ENCODE measurements around the gene NEUROD4.

The NEUROD4 gene

DNA sequence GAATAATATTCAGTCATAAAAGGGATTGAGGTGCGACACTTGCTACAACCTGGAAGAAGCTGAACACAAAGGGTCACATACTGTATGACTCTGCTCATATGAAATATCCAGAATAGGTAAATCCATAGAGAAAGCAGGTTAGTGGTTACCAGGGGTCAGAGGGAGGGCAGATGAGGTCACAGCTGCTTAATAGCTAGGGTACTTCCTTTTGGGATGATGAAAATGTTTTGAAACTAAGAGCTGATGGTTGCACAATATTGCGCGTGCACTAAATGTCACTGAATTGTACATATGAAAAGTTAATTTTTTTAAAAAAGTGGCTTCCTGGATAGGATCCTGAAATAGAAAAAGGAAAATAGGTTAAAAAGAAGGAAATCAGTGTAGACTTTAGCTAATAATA lies 23.8 kb downstream of the NEUROD4 start:
- TF ChIP-seq, protein P1, sequence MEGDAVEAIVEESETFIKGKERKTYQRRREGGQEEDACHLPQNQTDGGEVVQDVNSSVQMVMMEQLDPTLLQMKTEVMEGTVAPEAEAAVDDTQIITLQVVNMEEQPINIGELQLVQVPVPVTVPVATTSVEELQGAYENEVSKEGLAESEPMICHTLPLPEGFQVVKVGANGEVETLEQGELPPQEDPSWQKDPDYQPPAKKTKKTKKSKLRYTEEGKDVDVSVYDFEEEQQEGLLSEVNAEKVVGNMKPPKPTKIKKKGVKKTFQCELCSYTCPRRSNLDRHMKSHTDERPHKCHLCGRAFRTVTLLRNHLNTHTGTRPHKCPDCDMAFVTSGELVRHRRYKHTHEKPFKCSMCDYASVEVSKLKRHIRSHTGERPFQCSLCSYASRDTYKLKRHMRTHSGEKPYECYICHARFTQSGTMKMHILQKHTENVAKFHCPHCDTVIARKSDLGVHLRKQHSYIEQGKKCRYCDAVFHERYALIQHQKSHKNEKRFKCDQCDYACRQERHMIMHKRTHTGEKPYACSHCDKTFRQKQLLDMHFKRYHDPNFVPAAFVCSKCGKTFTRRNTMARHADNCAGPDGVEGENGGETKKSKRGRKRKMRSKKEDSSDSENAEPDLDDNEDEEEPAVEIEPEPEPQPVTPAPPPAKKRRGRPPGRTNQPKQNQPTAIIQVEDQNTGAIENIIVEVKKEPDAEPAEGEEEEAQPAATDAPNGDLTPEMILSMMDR (IDR thresholded peaks at IDR 0.05; ENCODE audit: insufficient read depth, low read length), result no peak
- TF ChIP-seq POLR2AphosphoS5 (IDR thresholded peaks at IDR 0.05; ENCODE audit: low read depth) (0 out of 2 replicates have a peak, but pooled peaks have one; percentile 41), GABPA (IDR thresholded peaks at IDR 0.05; ENCODE audit: low read depth) (no peak), SPI1 (IDR thresholded peaks at IDR 0.05; ENCODE audit: borderline replicate concordance, low read depth) (peak; percentile 16; the same call in 1 of the 2 replicates)
- TF ChIP-seq, protein P2, sequence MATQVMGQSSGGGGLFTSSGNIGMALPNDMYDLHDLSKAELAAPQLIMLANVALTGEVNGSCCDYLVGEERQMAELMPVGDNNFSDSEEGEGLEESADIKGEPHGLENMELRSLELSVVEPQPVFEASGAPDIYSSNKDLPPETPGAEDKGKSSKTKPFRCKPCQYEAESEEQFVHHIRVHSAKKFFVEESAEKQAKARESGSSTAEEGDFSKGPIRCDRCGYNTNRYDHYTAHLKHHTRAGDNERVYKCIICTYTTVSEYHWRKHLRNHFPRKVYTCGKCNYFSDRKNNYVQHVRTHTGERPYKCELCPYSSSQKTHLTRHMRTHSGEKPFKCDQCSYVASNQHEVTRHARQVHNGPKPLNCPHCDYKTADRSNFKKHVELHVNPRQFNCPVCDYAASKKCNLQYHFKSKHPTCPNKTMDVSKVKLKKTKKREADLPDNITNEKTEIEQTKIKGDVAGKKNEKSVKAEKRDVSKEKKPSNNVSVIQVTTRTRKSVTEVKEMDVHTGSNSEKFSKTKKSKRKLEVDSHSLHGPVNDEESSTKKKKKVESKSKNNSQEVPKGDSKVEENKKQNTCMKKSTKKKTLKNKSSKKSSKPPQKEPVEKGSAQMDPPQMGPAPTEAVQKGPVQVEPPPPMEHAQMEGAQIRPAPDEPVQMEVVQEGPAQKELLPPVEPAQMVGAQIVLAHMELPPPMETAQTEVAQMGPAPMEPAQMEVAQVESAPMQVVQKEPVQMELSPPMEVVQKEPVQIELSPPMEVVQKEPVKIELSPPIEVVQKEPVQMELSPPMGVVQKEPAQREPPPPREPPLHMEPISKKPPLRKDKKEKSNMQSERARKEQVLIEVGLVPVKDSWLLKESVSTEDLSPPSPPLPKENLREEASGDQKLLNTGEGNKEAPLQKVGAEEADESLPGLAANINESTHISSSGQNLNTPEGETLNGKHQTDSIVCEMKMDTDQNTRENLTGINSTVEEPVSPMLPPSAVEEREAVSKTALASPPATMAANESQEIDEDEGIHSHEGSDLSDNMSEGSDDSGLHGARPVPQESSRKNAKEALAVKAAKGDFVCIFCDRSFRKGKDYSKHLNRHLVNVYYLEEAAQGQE (IDR thresholded peaks at IDR 0.05; ENCODE audit: insufficient replicate concordance, low read depth), result no peak
- DNase-seq (ENCODE audit: low read depth in 1 of 2, low spot score in 1 of 2), result peak; percentile 74 to 79
- H3K27me3 ChIP-seq (ENCODE audit: insufficient read depth, poor library complexity, severe bottlenecking), result no peaks in the 10 kb centered on the region

DNA sequence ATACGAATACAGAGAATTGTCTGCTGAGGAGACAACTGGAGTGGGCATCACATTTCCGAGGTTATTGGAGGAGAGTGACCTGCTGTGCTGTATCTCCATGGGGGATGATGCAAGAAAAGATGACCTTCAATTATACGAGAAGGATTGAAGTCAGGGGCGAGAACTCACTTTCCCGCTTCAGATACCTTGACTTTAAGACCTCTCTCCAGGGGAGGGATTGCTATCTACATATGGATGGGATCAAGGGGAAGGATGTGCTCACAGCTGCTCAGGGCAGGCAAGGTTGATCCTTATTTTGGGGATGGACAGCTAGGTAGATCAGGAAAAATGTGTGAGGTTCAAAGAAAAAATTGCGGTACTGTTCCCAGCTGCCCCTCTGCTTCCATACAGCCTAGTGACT lies 24.4 kb downstream of the NEUROD4 start:
- no peak for DNase-seq (ENCODE audit: low read depth in 1 of 2, low spot score in 1 of 2)
- Histone ChIP-seq H3K27me3 (ENCODE audit: insufficient read depth, poor library complexity, severe bottlenecking) (no peaks in the 10 kb centered on the region), H3K27ac (replicated peaks) (no peak overlapping the region; the same call in 1 of the 2 replicates), H3K4me3 (replicated peaks; ENCODE audit: insufficient read depth, low read length) (no peak overlapping the region)
- TF ChIP-seq POLR2AphosphoS5 (IDR thresholded peaks at IDR 0.05; ENCODE audit: low read depth), result no peak
- TF ChIP-seq GABPA (IDR thresholded peaks at IDR 0.05; ENCODE audit: low read depth), result no peak
- TF ChIP-seq, protein P2 (IDR thresholded peaks at IDR 0.05; ENCODE audit: insufficient replicate concordance, low read depth), result no peak
- TF ChIP-seq, protein P1 (IDR thresholded peaks at IDR 0.05; ENCODE audit: insufficient read depth, low read length), result no peak
- no peak for TF ChIP-seq SPI1 (IDR thresholded peaks at IDR 0.05; ENCODE audit: borderline replicate concordance, low read depth)

More for the DNA sequence above, 23.8 kb downstream of the NEUROD4 start:
- H3K27ac ChIP-seq (replicated peaks), result no peak overlapping the region; the same call in 1 of the 2 replicates
- no peak overlapping the region for H3K4me3 ChIP-seq (replicated peaks; ENCODE audit: insufficient read depth, low read length)

DNA sequence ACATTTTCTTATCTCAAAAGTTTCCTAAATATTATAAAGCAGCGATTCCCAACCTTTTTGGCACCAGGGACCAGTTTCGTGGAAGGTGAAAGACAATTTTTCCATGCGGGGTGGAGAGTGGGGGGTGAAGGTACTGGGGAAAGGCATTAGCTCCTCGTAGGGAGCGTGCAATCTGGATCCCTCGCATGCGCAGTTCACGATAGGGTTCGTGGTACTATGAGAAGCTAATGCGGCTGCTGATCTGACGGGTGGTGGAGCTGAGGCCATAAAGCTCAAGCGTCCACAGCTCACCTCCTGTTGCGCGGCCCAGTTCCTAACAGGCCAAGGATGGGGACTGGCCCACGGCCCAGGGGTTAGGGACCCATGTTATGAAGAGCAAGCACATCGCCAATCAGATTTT lies 29.9 kb downstream of the NEUROD4 start:
- TF ChIP-seq GABPA (IDR thresholded peaks at IDR 0.05; ENCODE audit: low read depth), result no peak
- no peak for TF ChIP-seq SPI1 (IDR thresholded peaks at IDR 0.05; ENCODE audit: borderline replicate concordance, low read depth)
- TF ChIP-seq, protein P2 (IDR thresholded peaks at IDR 0.05; ENCODE audit: insufficient replicate concordance, low read depth), result no peak
- TF ChIP-seq POLR2AphosphoS5 (IDR thresholded peaks at IDR 0.05; ENCODE audit: low read depth), result no peak
- TF ChIP-seq, protein P1 (IDR thresholded peaks at IDR 0.05; ENCODE audit: insufficient read depth, low read length), result no peak
- H3K27me3 ChIP-seq (ENCODE audit: insufficient read depth, poor library complexity, severe bottlenecking), result no peaks in the 10 kb centered on the region

More for the DNA sequence above, 29.9 kb downstream of the NEUROD4 start:
- H3K4me3 ChIP-seq (replicated peaks; ENCODE audit: insufficient read depth, low read length), result no peak overlapping the region
- no peak for DNase-seq (ENCODE audit: low read depth in 1 of 2, low spot score in 1 of 2)
- H3K27ac ChIP-seq (replicated peaks), result no peak overlapping the region

Measured in HL-60 (cell line).